Stimulated activated CD4-positive, alpha-beta T cell treated with anti-CD3 and anti-CD28 coated beads, Interleukin-15, amount 100 ng/mL, for 1 hour (primary cell): ENCODE data around the gene SMAD3.

ENCODE experiments used
- DNase-seq, 2 donors: peaks; one replicate each; pipeline ENCODE4 v3.0.0-alpha.2; 2020; ENCODE audit warnings: low read depth in 1 of 2, low spot score in 1 of 2

SMAD3 gene

GRCh38 chr15:67227846-67228245, 162.4 kb downstream of the SMAD3 start:
- no peak for DNase-seq

- no peak for DNase-seq
These were observed 162.9 kb downstream of the SMAD3 start for GRCh38 chr15:67228286-67228685.

- no peak for DNase-seq
These were observed 165.1 kb downstream of the SMAD3 start for GRCh38 chr15:67230504-67230903.

GRCh38 chr15:67232591-67232990, 167.2 kb downstream of the SMAD3 start:
- no peak for DNase-seq

GRCh38 chr15:67240235-67241131, 175.1 kb downstream of the SMAD3 start:
- no peak for DNase-seq

- no peak for DNase-seq
These were observed 175.9 kb downstream of the SMAD3 start for GRCh38 chr15:67241132-67241855.

GRCh38 chr15:67242708-67243111, 177.3 kb downstream of the SMAD3 start:
- no peak for DNase-seq
